CD14-positive monocyte (primary cell): ENCODE measurements around the gene EPGN. TPM values are rescaled to one million over a fixed set of nuclear protein-coding genes. Genes with fewer than 3 reads are reported as not detected.

Experiments
- DNase-seq, 3 donors: peaks; one replicate each; pipeline ENCODE4 v3.0.0-alpha.2; 2011 to 2022
- H2AFZ ChIP-seq: 2 replicates; pipeline ENCODE4 v1.6.0; 2012; ENCODE audit warnings: mild to moderate bottlenecking, low read depth, low read length, inconsistent platforms; ENCODE audit not compliant: insufficient read depth, poor library complexity, severe bottlenecking
- H3K27ac ChIP-seq, 2 donors: 1 replicate in 1 of 2; 2 replicates in 1 of 2; pipeline ENCODE4 v1.5.1; 2012 to 2013; ENCODE audit warnings: low read length in 2 of 2, control low read depth in 1 of 2, inconsistent platforms in 1 of 2, low read depth in 1 of 2, mild to moderate bottlenecking in 1 of 2
- H3K27me3 ChIP-seq, 2 donors: one replicate each; pipeline versions ENCODE4 v1.6.0 to v1.6.1; 2011 to 2013; ENCODE audit warnings: low read length in 2 of 2; ENCODE audit not compliant: control insufficient read depth in 2 of 2, insufficient read depth in 2 of 2
- H3K36me3 ChIP-seq, 2 donors: replicated peaks in 1 of 2; 1 replicate in 1 of 2; 2 replicates in 1 of 2; pipeline versions ENCODE4 v1.5.1 to v1.6.1; 2012 to 2013; ENCODE audit warnings: low read length in 2 of 2, control low read depth in 1 of 2, inconsistent platforms in 1 of 2, mild to moderate bottlenecking in 1 of 2; ENCODE audit not compliant: insufficient read depth in 2 of 2, control insufficient read depth in 1 of 2
- H3K4me1 ChIP-seq, 2 donors: 1 replicate in 1 of 2; 2 replicates in 1 of 2; pipeline versions ENCODE4 v1.5.1 to v1.6.1; 2012 to 2013; ENCODE audit warnings: low read length in 2 of 2, control low read depth in 1 of 2, inconsistent platforms in 1 of 2, mild to moderate bottlenecking in 1 of 2, moderate library complexity in 1 of 2; ENCODE audit not compliant: insufficient read depth in 2 of 2, control insufficient read depth in 1 of 2
- H3K4me2 ChIP-seq: replicated peaks from 2 replicates; pipeline ENCODE3; 2012; ENCODE audit warnings: low read length, moderate library complexity, mild to moderate bottlenecking; ENCODE audit not compliant: poor library complexity, severe bottlenecking; ENCODE audit errors: extremely low read depth
- H3K4me3 ChIP-seq, 3 experiments: fragments of 200-600 bp in 1 of 3; sonication (generic) in 1 of 3; replicated peaks in 1 of 3; 1 replicate in 2 of 3; 2 replicates in 1 of 3; pipeline ENCODE4 v1.5.1; 2011 to 2013; ENCODE audit warnings: low read length in 3 of 3, mild to moderate bottlenecking in 3 of 3, control low read depth in 2 of 3, low read depth in 2 of 3, inconsistent platforms in 1 of 3, moderate library complexity in 1 of 3
- H3K79me2 ChIP-seq: 2 replicates; pipeline ENCODE4 v1.6.0; 2012; ENCODE audit warnings: mild to moderate bottlenecking, control low read depth, inconsistent platforms, low read length, moderate library complexity; ENCODE audit not compliant: insufficient read depth
- H3K9ac ChIP-seq: 2 replicates; pipeline ENCODE4 v1.6.0; 2017; ENCODE audit warnings: low read length, mild to moderate bottlenecking; ENCODE audit not compliant: insufficient read depth, poor library complexity, severe bottlenecking
- H3K9me3 ChIP-seq, 2 donors: replicated peaks in 1 of 2; 1 replicate in 1 of 2; 2 replicates in 1 of 2; pipeline versions ENCODE4 v1.5.1 to v1.6.1; 2012 to 2013; ENCODE audit warnings: low read length in 2 of 2, control low read depth in 1 of 2; ENCODE audit not compliant: control insufficient read depth in 1 of 2, insufficient read depth in 1 of 2
- H4K20me1 ChIP-seq: 2 replicates; pipeline ENCODE4 v1.6.0; 2012; ENCODE audit warnings: mild to moderate bottlenecking, low read length, control low read depth, moderate library complexity; ENCODE audit not compliant: insufficient read depth
- H3K27ac Mint-ChIP-seq, 7 donors: one replicate each; pipeline ENCODE4 v1.8.0; 2020; ENCODE audit warnings: mild to moderate bottlenecking in 7 of 7, mixed read lengths in 7 of 7, moderate library complexity in 6 of 7, inconsistent platforms in 2 of 7
- H3K27me3 Mint-ChIP-seq, 3 donors: one replicate each; pipeline ENCODE4 v1.8.0; 2021 to 2022; ENCODE audit warnings: low read depth in 3 of 3, mild to moderate bottlenecking in 3 of 3, mixed read lengths in 3 of 3, moderate library complexity in 3 of 3, inconsistent platforms in 1 of 3
- H3K36me3 Mint-ChIP-seq, 2 donors: one replicate each; pipeline ENCODE4 v1.8.0; 2020; ENCODE audit warnings: mixed read lengths in 2 of 2, inconsistent platforms in 1 of 2, mild to moderate bottlenecking in 1 of 2
- H3K4me1 Mint-ChIP-seq: one replicate; pipeline ENCODE4 v1.8.0; 2020; ENCODE audit warnings: mild to moderate bottlenecking, mixed read lengths
- H3K4me3 Mint-ChIP-seq, 2 donors: one replicate each; pipeline ENCODE4 v1.8.0; 2020; ENCODE audit warnings: mild to moderate bottlenecking in 2 of 2, mixed read lengths in 2 of 2, moderate library complexity in 1 of 2
- H3K9me3 Mint-ChIP-seq, 7 donors: one replicate each; pipeline ENCODE4 v1.8.0; 2020 to 2022; ENCODE audit warnings: mixed read lengths in 7 of 7, mild to moderate bottlenecking in 6 of 7, moderate library complexity in 6 of 7, inconsistent platforms in 2 of 7
- WGBS: methylation state at CpG from one replicate; pipeline ENCODE4 v1.1.5; 2013; ENCODE audit warnings: missing lambda C conversion rate; ENCODE audit not compliant: insufficient coverage; 5-methylcytosine and 5-hydroxymethylcytosine counted together
- intact Hi-C, 2 donors: fragments of 100-400 bp; cut with micrococcal nuclease; formaldehyde crosslinking; loops; one replicate each; pipeline versions ENCODE4 v1.15.0 to v1.15.1; 2023
- polyA plus RNA-seq, 3 donors: library from polyadenylated mRNA; depleted of rRNA in 1 of 3; unstranded in 2 of 3; stranded (reverse) in 1 of 3; fragments of 300-500 nt in 2 of 3; fragments of >200 nt in 1 of 3; fragmentation: Illumina TruSeq in 2 of 3; gene quantifications; 1 replicate in 2 of 3; 2 replicates in 1 of 3; pipeline ENCODE4 v1.2.3, GENCODE V29; 2012 to 2021
- TF ChIP-seq, protein P1 (sequence below): fragments of 200-600 bp; IDR thresholded peaks from one replicate; pipeline ENCODE4 v1.8.0; 2022; ENCODE audit warnings: antibody characterized with exemption, mild to moderate bottlenecking

Gene EPGN
- polyA plus RNA-seq, 3 donors: not detected

DNA sequence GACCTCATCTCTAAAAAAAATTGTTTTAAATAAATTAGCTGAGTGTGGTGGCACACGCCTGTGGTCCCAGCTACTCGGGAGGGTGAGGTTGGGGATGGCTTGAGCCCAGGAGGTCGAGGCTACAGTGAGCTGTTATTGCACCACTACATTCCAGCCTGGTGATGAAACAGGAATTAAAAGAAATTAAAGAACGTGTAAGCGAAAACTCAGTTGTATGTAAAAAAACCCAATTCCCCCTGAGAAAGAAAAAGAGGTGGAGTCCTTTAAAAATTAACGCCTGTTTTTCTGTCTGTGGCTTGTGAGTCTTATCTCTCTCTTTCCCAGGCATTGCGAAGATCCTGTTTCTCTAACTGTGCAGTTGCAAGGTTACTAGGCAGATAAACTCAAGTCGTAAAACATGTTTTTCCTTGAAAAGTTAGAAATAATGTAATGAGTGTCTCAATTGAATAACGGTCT lies 22.1 kb downstream of the EPGN start:
- H3K36me3 Mint-ChIP-seq: peaks cover 0 to 2% of the 10 kb centered on the region in 2 donors
- peak overlapping the region; percentile 40 for H2AFZ ChIP-seq
- peak; percentile 12 to 41 (median 38) for DNase-seq

DNA sequence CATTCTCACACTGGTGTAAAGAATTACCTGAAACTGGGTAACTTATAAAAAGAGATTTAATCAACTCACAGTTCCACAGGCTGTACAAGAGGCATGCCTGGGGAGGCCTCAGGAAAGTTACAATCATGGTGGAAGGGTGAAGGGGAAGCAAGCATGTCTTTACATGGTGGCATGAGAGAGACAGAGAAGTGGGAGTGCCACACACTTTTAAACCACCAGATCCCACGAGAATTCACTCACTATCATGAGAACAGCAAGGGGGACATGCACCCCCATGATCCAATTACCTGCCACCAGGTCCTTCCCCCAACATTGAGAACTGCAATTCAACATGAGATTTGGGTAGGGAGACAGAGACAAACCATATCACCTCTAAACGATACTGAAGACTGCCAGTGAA lies 23.0 kb downstream of the EPGN start:
- no peak for DNase-seq
- no peaks in the 10 kb centered on the region for H3K27me3 ChIP-seq
- H3K4me1 Mint-ChIP-seq: peaks cover 52% of the 10 kb centered on the region
- TF ChIP-seq, protein P1, sequence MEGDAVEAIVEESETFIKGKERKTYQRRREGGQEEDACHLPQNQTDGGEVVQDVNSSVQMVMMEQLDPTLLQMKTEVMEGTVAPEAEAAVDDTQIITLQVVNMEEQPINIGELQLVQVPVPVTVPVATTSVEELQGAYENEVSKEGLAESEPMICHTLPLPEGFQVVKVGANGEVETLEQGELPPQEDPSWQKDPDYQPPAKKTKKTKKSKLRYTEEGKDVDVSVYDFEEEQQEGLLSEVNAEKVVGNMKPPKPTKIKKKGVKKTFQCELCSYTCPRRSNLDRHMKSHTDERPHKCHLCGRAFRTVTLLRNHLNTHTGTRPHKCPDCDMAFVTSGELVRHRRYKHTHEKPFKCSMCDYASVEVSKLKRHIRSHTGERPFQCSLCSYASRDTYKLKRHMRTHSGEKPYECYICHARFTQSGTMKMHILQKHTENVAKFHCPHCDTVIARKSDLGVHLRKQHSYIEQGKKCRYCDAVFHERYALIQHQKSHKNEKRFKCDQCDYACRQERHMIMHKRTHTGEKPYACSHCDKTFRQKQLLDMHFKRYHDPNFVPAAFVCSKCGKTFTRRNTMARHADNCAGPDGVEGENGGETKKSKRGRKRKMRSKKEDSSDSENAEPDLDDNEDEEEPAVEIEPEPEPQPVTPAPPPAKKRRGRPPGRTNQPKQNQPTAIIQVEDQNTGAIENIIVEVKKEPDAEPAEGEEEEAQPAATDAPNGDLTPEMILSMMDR: no peak
- H3K27me3 Mint-ChIP-seq: peaks cover 0 to 1% (median 0%) of the 10 kb centered on the region in 3 donors
- no peak overlapping the region for H3K27ac Mint-ChIP-seq
- peaks cover 0 to 11% (median 7%) of the 10 kb centered on the region in 7 donors for H3K9me3 Mint-ChIP-seq
- peaks cover 5 to 6% of the 10 kb centered on the region in 2 donors for H3K9me3 ChIP-seq
- intact Hi-C loops: no loop called here
- no peak overlapping the region for H3K4me2 ChIP-seq
- H3K36me3 ChIP-seq: no peaks in the 10 kb centered on the region
- H3K9ac ChIP-seq: no peak overlapping the region
- H4K20me1 ChIP-seq: no peaks in the 10 kb centered on the region
- H3K27ac ChIP-seq: no peak overlapping the region
- H2AFZ ChIP-seq: no peak overlapping the region
- no peak overlapping the region for H3K4me3 Mint-ChIP-seq
- H3K79me2 ChIP-seq: no peaks in the 10 kb centered on the region
- H3K4me3 ChIP-seq: no peak overlapping the region
- H3K4me1 ChIP-seq: peaks cover 27 to 36% of the 10 kb centered on the region in 2 donors
- no CpG with 5 or more reads among the region's 2 CpGs for WGBS
- peaks cover 0 to 2% of the 10 kb centered on the region in 2 donors for H3K36me3 Mint-ChIP-seq

More for the DNA sequence above, 22.1 kb downstream of the EPGN start:
- Histone ChIP-seq H3K9me3 (peaks cover 5 to 6% of the 10 kb centered on the region in 2 donors), H3K9ac (no peak overlapping the region), H3K4me1 (peaks cover 18 to 26% of the 10 kb centered on the region in 2 donors), H3K36me3 (no peaks in the 10 kb centered on the region), H3K79me2 (no peaks in the 10 kb centered on the region), H3K27ac (peak overlapping the region in 1 of 2 donors; percentile 24), H4K20me1 (no peaks in the 10 kb centered on the region), H3K27me3 (no peaks in the 10 kb centered on the region), H3K4me3 (peak overlapping the region in 1 of 3 experiments; percentile 19), H3K4me2 (peak overlapping the region; percentile 31)
- peaks cover 0 to 1% (median 0%) of the 10 kb centered on the region in 3 donors for H3K27me3 Mint-ChIP-seq
- TF ChIP-seq, protein P1: no peak
- H3K9me3 Mint-ChIP-seq: peaks cover 0 to 11% (median 7%) of the 10 kb centered on the region in 7 donors
- peaks cover 43% of the 10 kb centered on the region for H3K4me1 Mint-ChIP-seq
- H3K4me3 Mint-ChIP-seq: peak overlapping the region in 1 of 2 donors; percentile 43
- peak overlapping the region in 6 of 7 donors; percentile 48 to 76 (median 73) for H3K27ac Mint-ChIP-seq
- no CpG with 5 or more reads among the region's 9 CpGs for WGBS
- intact Hi-C loops: no loop called here
